ENCODE measurements around the gene DMRT2.

DNA sequence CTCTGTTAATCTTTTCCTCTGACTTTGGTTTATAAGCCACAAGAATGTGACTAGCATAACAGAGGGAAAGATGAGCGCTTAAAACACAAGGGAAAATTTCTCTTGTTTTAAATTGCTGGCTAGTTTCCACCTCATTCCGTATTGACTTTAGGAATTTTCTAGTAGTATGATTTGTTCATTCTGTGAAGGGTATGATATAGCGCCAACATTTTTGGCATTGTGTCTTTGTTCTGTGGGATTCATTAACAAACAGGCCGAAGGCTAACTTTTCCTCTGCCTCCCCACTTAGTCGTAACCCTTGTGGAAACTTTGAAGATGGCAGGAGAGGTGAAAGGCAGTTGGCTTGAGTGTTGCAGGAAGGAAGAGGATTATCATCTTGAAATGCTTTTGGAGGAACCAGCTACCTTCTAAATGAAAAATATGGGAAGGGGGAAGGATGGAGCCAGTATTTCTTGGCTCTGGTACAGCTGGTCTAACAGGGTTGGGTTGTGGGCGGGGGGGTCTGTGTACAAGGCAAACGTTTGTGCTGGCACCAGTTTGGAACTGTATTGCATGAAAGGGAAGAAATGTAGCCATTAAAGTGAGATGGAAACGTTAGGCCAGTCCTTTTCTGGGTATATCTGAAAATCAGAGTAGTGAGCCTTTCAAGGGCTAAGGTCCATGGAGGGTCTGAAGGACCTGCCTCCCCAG, 21.5 kb upstream of the DMRT2 start:
- TF ChIP-seq POLR2AphosphoS5 (IDR thresholded peaks at IDR 0.05; ENCODE audit: borderline replicate concordance, low read depth, low read length) (no peak), EZH2 (IDR thresholded peaks at IDR 0.05) (no peak)

All from SK-N-MC (cell line).